RPMI7951 (cell line): ENCODE measurements around the gene GOLGA8T. TPM values are rescaled to one million over a fixed set of nuclear protein-coding genes. Genes with fewer than 3 reads are reported as not detected.
"Not testable (repeated sequence)": the region's sequence is repeated elsewhere in the genome, so short reads cannot be mapped to it uniquely, and the experiment has no call there.

Experiments
- DNase-seq: peaks from one replicate; pipeline ENCODE4 v3.0.0-alpha.2; 2012; ENCODE audit warnings: low read depth
- total RNA-seq: library from RNA; depleted of rRNA; stranded (reverse); fragments of >200 nt; shearing (Covaris generic); gene quantifications from 2 replicates; pipeline ENCODE4 v1.2.3, GENCODE V29; 2014; rRNA removed

The GOLGA8T gene
- total RNA-seq, 1 experiment from 2014 or later, result not detected

GRCh38 chr15:30191639-30192038 lies 56.8 kb downstream of the GOLGA8T start:
- not testable (repeated sequence) for DNase-seq

- DNase-seq, result not testable (repeated sequence)
Observed at GRCh38 chr15:30192119-30192745, 57.4 kb downstream of the GOLGA8T start.

- not testable (repeated sequence) for DNase-seq
Observed at GRCh38 chr15:30192892-30193291, 58.0 kb downstream of the GOLGA8T start.

Other genes with a start within 250 kb of the GOLGA8T start
- gene GOLGA8J, start 52.1 kb upstream of the GOLGA8T start, total RNA-seq, result not detected in 2 replicates